ENCODE results near the gene CS. TPM values are rescaled to one million over a fixed set of nuclear protein-coding genes. Genes with fewer than 3 reads are reported as not detected.

CS gene
- polyA plus RNA-seq, 4 donors: 169 to 213 (median 200) TPM

DNA sequence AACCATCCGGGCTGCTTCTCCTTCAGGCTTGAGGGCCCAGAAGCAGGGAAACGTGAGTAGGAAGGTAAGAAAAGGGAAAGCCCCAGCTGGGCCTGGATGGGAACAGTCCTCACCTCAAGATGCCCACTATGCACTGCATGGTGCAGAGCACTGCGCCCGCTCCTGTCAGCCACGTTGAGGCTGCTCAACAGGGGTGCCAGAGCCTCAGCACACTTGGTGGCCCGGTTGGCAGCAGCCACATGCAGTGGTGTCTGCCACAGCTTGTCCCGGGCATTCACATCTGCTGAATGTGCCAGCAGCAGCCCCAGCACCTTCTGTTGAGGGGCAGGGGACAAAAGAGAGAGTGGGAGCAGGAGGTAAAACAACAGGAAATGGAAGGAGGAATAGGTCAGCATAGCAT lies 44.5 kb downstream of the CS start:
- DNase-seq (ENCODE audit: low read depth in 4 of 4, low spot score in 2 of 4): no peak

DNA sequence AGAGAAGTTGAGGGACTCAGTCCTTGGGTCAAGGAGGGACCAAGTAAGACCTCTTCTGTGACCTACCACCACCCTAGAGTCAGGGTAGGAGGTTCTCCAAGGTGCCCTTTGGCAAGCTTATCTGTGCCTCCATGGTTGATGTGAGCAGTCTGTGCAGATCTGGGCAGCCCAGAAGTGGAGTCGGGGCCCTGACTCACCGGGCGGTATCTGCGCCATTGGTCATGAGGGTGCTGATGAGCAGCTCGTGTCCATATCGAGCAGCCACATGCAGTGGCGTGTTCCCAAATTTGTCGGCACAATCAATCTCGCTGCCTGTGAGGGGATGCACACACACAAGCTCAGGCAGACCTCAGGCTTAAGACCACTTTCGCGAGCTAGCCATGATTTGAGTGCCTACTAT lies 47.0 kb downstream of the CS start:
- no peak for DNase-seq (ENCODE audit: low read depth in 4 of 4, low spot score in 2 of 4)

DNA sequence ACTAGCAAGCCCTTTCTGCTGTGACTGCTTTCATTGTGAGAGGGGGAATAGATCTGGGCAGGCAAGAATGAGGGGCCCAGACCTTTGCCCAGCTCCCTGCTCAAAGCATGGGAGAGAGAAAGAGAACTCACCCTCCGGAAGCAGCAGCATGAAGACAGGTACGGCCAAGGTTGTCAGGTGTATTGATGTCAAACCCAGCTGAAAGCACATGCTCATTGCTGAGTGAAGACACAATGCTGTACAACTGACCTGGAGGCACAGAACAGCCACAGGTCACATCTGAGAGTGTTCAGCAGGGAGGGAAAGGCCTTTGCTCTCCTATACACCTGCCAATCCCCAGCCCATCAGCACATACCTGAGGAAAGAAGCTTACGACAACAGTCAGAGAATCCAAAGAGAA lies 47.5 kb downstream of the CS start:
- no peak for DNase-seq (ENCODE audit: low read depth in 4 of 4, low spot score in 2 of 4)

DNA sequence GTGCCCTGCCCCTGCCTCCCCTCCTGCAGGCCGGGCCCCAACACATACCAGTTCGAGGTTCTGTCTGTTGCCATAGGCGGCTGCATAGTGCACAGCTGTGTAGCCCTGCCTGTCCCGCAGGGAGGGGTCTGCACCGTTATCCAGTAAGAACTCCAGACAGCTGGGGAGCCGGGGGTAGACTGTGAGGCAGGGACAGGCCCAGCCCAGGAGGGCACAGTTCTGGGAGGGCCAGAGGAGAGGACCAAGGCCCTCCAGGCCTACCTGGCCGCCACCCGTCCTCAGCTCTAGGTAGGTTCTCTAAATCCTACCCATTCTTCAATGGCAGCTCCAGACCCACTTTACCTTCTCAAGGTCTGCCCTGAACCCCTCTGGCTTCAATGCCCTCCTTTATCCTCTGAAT lies 51.4 kb downstream of the CS start:
- DNase-seq (ENCODE audit: low read depth in 4 of 4, low spot score in 2 of 4): no peak

DNA sequence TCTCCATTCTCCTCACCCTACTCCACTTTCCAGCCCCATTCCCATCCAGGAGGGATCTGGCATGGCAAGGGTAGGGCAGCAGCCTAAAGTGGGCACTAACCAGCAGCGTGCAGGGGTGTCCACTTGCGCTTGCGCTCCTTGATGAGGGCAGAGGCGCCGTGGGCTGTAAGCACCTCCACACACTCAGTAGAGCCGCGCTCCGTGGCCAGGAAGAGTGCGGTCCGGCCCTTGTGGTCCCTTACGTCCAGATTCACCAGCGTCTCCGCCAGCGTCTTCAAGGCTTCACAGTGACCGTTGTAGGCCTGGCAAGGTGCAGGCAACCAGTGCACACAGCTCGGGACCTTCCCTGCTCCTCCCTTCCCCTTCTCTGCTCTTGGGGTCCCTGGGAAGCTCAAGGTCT lies 52.2 kb downstream of the CS start:
- DNase-seq (ENCODE audit: low read depth in 4 of 4, low spot score in 2 of 4): no peak

DNA sequence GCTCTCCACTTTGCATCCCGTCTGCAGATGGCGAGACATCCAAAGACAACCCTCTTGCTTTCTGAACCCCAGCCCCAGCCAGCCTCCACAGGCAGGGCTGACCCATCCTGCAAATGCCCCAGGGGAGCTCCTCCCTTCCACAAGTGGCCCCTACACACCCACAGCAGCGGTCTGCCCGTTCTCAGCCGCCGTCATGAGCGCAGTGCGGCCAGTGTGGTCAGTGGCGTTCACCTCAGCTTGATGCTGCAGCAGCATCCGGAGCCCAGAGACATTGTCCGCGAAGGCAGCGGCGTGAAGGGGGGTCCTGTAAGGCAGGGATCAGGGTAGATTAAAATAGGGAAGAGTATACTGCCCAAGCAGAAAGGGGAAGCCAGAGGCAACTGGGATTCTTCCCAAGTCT lies 55.6 kb downstream of the CS start:
- DNase-seq (ENCODE audit: low read depth in 4 of 4, low spot score in 2 of 4): no peak

DNA sequence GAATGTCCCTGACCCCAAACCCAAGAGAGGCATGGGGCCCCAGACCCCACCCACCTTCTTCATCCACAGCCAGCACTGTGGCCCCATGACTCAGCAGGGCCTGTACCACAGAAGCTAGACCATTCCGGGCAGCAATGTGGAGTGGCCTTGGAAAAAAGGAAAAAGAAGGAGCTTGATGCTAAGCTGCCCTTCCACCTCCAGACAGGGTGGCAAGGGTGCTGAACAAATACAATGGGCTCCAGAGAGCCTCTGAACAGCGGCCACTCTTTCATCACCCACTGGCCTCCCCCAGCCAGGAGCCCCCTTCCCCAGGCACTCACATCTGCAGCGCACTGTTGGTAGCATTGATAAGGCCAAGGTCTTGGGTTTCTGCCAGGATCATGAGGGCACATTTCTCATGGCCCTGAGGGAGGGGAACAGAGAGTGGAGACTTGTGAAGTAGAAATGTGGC lies 56.4 kb downstream of the CS start:
- no peak for DNase-seq (ENCODE audit: low read depth in 4 of 4, low spot score in 2 of 4)

DNA sequence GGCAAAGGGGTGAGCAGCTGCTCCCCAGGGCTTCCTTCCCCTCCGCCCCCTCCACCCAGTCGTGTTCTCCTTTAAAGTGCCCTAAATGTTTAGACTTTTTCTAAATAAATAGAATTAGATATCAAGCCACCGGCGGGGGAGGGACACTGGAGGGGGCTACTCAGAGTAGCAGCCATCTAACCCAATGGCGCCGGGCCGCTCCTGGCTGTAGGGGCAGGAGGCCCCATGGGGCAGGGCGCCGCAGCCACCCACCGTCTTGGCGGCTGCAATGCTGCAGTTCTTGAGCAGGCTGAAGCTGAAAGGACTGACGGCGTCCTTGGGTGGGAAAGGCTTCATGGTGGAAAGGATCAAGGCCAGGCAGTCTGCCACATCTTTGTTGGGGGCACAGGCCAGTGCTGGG lies 57.1 kb downstream of the CS start:
- DNase-seq (ENCODE audit: low read depth in 4 of 4, low spot score in 2 of 4): no peak

DNA sequence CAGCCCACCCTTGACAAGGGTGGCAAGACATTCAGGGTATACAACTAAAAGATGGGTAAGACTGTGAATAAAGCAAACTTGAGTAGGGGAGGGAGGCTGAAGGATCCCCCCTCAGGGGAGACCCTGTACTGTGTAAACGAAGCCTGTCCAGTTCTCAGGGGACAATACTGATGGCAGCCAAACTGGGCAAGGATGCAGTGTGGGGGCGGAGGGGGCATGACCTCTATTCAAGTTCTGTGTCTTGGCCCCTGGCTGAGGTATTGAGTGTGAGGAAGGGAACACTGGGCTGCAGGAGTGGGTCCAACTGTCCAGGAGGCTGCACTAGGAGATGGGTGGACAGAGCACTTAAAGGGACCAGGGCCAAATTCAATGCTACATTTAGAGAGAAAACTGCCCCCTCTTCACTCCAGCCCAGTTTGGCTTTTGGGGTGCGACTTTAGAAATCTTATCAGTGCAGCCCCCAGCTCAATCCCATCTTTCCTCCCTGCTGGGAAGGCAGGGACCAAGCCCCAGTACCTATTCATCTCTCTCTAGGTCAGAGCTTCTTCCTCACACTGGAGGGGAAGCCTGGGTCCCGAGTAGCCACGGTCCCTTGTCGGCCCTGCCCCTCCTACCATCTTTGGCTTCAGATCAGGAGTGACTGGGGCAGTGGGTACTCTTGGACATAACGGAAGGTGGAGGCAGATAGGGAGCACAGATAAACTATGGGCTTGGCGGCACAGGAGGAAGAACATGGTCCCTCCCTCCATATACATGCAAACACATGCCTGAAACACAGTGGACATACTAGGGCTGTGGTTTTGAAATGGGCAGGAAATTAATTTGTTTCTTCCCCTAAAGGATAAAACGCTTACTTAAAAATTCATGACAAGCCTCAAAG lies 58.5 kb downstream of the CS start:
- DNase-seq (ENCODE audit: low read depth in 4 of 4, low spot score in 2 of 4): no peak

DNA sequence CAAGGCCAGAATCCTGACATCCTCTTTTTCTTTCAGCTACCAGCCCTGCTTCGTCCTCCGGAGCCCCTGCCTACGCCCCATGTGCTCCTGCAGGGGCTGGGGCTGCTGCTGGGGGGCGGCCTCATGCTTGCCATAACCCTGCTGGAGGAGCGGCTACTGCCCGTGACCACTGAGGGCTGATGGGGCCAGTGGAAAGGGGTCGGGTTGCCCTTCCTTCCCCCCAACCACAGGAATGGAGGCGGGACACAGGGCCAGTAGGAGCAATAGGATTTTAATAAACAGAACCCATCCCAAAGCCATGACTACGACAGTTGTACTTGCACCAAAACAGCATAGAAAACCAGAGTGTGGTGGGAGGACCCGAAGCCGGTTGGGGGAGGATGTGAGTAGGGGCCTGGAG lies 62.6 kb downstream of the CS start:
- DNase-seq (ENCODE audit: low read depth in 4 of 4, low spot score in 2 of 4): no peak

DNA sequence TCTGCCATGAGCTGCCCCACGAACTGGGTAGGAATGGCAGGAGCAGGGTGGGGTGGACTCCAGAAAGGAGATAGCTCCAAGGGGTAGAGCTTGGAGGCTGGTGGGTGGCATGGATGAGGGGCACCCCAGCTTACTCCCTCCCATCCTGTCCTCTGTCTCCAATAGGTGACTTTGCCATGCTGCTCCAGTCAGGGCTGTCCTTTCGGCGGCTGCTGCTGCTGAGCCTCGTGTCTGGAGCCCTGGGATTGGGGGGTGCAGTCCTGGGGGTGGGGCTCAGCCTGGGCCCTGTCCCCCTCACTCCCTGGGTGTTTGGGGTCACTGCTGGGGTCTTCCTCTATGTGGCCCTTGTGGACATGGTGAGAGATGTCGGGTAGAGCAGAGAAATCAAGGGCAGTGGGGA lies 63.1 kb downstream of the CS start:
- no peak for DNase-seq (ENCODE audit: low read depth in 4 of 4, low spot score in 2 of 4)

DNA sequence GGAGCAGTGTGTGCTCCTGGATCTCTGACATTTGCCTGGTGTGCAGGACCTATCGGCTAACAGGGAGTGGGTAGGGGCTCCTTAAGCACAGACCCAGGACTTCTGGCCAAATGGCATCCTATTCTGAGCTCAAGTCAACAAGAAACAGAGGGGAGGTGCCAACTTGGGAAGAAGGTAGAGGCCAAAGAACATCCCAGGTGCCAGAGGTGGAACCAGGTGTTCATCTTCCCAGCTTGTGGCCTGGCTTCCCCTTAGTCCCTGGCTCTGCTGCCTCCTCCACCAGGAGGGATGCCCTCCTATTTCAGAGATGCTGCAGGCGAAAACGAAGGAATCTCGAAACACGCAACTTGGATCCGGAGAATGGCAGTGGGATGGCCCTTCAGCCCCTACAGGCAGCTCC lies 64.0 kb downstream of the CS start:
- DNase-seq (ENCODE audit: low read depth in 4 of 4, low spot score in 2 of 4): no peak

DNA sequence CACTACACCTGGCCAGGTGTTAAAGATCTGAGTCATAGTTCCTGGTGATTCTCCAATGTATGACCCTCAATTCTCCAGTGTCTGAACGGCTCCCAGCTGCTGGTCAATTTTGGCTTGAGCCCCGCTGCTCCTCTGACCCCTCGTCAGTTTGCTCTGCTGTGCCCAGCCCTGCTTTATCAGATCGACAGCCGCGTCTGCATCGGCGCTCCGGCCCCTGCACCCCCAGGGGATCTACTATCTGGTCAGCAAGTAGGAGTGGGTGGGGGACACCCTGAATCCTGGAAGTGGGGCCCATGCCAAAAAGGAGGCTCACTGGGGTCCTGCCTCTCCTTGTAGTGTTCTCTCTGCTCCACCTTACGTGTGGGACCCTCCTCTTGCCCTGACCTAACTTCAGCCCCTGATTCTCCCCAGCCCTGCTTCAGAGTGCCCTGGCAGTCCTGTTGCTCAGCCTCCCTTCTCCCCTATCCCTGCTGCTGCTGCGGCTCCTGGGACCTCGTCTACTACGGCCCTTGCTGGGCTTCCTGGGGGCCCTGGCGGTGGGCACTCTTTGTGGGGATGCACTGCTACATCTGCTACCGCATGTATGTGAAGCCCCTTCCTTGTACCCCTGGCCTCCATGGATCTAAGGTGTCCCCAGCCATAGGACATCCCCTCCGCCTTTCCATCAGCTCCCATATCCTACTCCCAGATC lies 65.2 kb downstream of the CS start:
- no peak for DNase-seq (ENCODE audit: low read depth in 4 of 4, low spot score in 2 of 4)

DNA sequence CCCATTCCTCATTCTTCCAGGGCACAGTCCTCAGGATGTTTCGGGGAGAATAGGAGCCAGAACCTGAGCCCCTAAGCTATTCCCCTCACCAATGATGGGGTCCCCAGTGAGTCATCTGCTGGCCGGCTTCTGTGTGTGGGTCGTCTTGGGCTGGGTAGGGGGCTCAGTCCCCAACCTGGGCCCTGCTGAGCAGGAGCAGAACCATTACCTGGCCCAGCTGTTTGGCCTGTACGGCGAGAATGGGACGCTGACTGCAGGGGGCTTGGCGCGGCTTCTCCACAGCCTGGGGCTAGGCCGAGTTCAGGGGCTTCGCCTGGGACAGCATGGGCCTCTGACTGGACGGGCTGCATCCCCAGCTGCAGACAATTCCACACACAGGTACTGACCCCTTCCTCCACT lies 68.9 kb downstream of the CS start:
- DNase-seq (ENCODE audit: low read depth in 4 of 4, low spot score in 2 of 4): no peak

DNA sequence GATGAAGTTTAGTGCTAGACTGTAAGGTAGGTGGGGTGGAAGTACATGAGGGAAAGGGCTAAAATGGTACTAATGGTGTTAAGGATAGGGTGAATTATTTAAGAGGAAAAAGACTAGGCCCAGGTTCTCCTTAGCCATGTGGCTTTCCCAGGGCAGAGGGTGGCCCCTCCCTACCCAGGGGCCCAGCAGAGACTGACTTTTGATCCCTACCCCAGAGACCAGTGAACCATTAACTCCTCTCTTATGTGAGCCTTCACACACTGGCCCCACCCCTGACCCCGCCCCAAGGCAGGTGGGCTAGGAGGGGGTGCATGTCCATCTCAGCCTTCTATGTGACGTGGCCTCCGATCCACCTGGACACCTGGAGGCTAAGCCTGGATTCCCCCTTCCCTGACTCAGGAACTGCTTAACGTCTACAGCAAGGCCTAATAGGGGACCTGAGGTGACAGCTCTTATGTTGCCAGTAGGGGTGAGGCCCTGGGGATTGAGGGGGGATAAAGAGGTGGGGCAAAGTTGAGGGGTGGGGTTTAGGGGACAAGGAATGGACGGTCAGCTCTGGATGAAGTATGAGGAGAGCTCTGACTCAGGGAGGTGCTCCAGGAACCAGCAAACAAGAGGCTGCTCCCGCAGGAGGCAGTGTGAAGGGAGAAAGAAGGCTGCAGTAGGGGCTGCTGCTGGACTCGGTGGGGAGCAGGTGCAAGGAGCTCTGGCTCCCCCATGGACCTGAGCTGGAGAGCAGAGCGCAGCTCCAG lies 69.5 kb downstream of the CS start:
- no peak for DNase-seq (ENCODE audit: low read depth in 4 of 4, low spot score in 2 of 4)

DNA sequence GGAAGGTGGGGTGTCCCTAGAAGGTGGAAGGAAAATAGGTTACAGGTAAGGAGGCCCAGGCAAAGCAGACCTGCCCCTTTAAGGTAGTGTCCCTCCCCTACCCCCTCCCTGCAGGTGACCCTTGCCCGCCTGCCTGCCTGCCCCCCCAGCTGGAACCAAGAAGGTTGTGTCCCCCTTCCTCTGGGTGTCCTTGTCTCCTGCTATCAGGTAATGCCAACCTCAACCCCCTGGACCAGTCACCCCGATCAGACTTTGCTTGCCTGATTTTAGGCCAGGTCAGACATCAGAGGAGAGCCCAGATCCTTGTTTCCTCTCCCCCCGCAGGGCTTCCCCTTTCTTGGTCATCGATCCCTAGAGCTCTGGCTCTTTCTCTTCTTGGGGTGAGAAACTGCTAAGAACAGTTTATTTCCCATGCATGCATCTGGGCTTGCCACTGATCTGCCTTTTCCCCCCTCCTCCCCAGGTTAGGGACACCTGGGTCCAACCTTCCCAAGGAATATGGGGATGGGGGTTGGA lies 70.2 kb downstream of the CS start, which contains the start of gene SLC39A5:
Gene SLC39A5 (plus strand): TSS at position 136 of the 516 bp plus-strand sequence. CDS start 1,224 bp downstream, outside the sequence.
- DNase-seq (ENCODE audit: low read depth in 4 of 4, low spot score in 2 of 4): no peak

DNA sequence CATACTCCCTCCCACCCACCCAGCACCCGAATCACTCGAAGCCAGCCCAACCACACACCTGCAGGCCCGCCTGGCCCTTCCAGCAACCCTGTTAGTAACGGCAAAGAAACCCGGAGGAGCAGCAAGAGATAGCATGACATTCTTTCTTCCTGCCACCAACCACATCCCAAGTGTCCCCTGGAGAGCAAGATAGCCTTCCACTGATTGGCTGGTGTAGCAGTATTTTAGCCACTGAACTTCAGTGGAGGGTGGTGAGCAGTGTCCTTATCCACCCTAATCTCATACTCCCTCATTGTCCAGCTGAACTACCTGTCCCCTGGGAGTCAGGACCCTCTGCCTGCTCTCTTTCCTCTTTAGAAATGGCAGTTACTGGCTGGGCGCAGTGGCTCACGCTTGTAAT lies 71.0 kb downstream of the CS start:
- no peak for DNase-seq (ENCODE audit: low read depth in 4 of 4, low spot score in 2 of 4)

DNA sequence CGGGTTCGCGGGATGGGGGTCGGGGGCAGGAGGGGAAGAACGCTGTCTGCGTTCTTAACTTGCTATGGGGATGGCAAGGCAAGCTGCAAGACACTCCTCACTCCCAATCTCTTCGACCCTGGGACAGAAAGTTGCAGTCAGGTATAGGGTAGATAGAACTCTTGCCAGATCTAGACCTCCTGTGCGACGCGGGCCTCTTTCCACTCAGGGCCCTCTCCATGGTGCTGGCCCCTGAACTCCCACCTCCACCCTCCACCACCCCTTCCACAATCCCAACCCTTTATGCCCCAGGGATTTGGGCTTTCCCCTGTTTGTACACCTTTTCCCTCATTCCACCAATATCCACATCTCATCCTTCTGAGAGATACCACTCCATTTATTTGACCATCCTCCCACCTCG lies 75.2 kb downstream of the CS start:
- no peak for DNase-seq (ENCODE audit: low read depth in 4 of 4, low spot score in 2 of 4)

DNA sequence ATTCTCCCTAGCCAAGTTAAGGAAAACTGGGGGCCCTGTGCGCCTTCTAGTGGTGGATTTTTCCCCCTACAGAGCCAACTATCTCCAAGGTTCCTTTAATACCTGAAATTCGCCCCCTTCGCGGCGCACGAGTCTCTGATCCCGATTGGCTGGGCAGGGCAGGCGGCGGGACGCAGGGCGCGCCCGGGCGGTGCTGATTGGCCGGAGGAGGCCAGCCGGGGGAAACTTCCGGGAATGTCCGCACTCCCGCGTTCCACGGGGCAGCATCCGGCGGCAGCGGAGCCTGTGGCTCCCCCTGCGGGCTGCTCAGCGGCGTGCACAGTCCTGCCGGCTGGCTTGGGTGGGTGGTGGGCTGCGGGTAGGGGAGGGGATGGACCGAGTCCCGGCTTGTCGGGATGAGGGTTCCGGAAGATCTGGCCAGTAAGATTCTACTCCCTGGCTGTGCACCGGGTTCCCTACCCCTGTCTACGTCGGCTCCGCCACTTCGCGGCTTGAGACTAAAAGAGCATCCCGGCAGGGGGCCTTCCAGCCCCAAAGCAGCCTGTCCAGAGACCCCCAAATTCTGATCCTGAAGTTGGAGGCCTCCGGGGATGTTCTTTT lies 75.9 kb downstream of the CS start, which contains the start of gene NABP2:
Gene NABP2 (plus strand): TSS at position 241 of the 600 bp plus-strand sequence. CDS start 515 bp downstream, outside the sequence.
- peak; percentile 90 to 97 (median 93) for DNase-seq (ENCODE audit: low read depth in 4 of 4, low spot score in 2 of 4)

DNA sequence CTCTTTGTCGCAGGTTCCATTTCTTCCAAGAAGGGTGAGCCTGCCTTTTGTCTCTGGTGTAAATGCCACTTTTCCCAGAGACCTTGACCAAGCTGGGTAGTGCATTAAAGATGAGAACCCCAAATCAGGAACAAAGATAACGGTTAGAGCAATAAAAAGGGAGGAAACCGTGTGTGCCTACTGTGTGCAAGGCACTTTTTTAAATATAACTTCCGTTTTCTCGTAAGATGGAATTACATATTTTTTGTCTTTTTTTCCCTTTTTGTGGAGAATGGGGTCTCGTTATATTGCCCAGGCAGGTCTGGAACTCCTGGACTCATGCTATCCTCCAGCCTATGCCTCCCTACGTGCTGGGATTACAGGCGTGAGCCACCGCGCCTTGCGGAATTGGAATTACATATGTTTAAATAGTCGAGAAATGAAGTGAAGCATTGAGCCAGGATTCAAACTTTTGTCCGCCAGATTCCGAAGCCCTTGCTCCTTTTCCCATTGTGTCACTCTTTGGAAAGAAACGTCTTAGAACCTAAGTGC lies 76.5 kb downstream of the CS start:
- DNase-seq (ENCODE audit: low read depth in 4 of 4, low spot score in 2 of 4): no peak
